Measurements from ENCODE around the gene MCIDAS. TPM values are rescaled to one million over a fixed set of nuclear protein-coding genes. Genes with fewer than 3 reads are reported as not detected.
A peak's percentile ranks its signal among the peaks of the same experiment; 100 is the strongest.

MCIDAS gene
- total and polyA plus RNA-seq, 2 of the 13 experiments (the other 11 are each of a cell fraction or from before 2014, with no cell fraction given), result not detected

DNA sequence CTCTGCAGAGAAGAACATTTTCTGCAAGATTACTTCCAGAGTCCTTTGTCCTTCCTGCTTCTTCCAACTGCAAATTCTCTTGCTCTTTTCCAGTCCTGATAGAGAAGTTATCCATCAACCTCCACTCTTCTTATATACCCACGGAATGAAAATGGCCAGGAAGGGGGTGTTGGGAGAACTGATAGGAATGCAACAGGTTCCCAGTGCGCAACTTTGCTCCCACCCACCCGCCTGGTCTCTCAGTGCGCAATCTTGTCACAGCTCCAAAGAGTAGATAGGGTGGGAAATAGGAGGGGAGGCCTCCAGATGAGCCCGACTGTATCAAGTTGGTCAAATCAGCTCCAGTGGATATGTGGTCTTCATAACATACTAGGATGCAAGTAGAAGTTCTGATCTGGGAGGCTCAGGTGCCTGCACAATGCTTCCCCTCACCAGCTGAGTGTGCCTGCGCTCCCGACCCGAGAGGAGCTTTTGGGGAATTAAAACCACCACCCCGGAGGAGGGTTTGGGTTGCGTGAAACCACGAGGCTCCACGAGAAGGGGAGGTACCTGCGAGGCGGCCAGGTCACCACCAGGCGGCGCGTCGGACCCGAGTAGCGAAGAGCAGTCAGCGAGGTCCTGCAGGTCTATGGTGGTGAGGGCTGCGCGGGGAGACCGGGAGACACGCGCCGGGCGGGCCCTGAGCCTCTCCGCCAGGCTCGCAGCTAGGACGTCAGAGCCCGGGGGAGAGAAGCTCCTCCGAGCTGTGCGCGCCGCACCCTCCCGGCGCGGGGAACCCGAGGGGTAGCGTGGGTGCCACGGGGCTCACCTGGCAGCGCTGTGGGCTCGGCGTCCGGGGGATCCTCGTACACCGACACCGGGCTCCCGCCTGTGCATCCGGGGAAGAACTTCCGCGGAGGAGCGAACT is 835 bp downstream of the MCIDAS start (continued):
- TF ChIP-seq, protein P1, sequence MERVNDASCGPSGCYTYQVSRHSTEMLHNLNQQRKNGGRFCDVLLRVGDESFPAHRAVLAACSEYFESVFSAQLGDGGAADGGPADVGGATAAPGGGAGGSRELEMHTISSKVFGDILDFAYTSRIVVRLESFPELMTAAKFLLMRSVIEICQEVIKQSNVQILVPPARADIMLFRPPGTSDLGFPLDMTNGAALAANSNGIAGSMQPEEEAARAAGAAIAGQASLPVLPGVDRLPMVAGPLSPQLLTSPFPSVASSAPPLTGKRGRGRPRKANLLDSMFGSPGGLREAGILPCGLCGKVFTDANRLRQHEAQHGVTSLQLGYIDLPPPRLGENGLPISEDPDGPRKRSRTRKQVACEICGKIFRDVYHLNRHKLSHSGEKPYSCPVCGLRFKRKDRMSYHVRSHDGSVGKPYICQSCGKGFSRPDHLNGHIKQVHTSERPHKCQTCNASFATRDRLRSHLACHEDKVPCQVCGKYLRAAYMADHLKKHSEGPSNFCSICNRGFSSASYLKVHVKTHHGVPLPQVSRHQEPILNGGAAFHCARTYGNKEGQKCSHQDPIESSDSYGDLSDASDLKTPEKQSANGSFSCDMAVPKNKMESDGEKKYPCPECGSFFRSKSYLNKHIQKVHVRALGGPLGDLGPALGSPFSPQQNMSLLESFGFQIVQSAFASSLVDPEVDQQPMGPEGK (CRISPR knock-in tag; IDR thresholded peaks at IDR 0.05), result no peak
- TF ChIP-seq ZNF263 (CRISPR knock-in tag; IDR thresholded peaks at IDR 0.05) (no peak), TEAD3 (CRISPR knock-in tag; optimal IDR thresholded peaks at IDR 0.05; ENCODE audit: borderline replicate concordance) (no peak), CBX1 (IDR thresholded peaks at IDR 0.05; ENCODE audit: low read depth) (no peak), ZNF850 (CRISPR knock-in tag; conservative IDR thresholded peaks at IDR 0.05) (no peak), ZNF383 (CRISPR knock-in tag; IDR thresholded peaks at IDR 0.05; ENCODE audit: borderline replicate concordance) (no peak), ZNF331 (CRISPR knock-in tag; IDR thresholded peaks at IDR 0.05) (no peak), STAG1 (CRISPR knock-in tag; IDR thresholded peaks at IDR 0.05) (peak; percentile 82), ZNF670 (CRISPR knock-in tag; IDR thresholded peaks at IDR 0.05; ENCODE audit: borderline replicate concordance) (no peak), ETV5 (CRISPR knock-in tag; IDR thresholded peaks at IDR 0.05; ENCODE audit: borderline replicate concordance) (no peak), ATF1 (CRISPR knock-in tag; IDR thresholded peaks at IDR 0.05) (no peak), RARA (CRISPR knock-in tag; IDR thresholded peaks at IDR 0.05) (no peak)
- TF ChIP-seq, protein P2, sequence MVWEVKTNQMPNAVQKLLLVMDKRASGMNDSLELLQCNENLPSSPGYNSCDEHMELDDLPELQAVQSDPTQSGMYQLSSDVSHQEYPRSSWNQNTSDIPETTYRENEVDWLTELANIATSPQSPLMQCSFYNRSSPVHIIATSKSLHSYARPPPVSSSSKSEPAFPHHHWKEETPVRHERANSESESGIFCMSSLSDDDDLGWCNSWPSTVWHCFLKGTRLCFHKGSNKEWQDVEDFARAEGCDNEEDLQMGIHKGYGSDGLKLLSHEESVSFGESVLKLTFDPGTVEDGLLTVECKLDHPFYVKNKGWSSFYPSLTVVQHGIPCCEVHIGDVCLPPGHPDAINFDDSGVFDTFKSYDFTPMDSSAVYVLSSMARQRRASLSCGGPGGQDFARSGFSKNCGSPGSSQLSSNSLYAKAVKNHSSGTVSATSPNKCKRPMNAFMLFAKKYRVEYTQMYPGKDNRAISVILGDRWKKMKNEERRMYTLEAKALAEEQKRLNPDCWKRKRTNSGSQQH (CRISPR knock-in tag; IDR thresholded peaks at IDR 0.05; ENCODE audit: low read depth), result no peak
- TF ChIP-seq, protein P3, sequence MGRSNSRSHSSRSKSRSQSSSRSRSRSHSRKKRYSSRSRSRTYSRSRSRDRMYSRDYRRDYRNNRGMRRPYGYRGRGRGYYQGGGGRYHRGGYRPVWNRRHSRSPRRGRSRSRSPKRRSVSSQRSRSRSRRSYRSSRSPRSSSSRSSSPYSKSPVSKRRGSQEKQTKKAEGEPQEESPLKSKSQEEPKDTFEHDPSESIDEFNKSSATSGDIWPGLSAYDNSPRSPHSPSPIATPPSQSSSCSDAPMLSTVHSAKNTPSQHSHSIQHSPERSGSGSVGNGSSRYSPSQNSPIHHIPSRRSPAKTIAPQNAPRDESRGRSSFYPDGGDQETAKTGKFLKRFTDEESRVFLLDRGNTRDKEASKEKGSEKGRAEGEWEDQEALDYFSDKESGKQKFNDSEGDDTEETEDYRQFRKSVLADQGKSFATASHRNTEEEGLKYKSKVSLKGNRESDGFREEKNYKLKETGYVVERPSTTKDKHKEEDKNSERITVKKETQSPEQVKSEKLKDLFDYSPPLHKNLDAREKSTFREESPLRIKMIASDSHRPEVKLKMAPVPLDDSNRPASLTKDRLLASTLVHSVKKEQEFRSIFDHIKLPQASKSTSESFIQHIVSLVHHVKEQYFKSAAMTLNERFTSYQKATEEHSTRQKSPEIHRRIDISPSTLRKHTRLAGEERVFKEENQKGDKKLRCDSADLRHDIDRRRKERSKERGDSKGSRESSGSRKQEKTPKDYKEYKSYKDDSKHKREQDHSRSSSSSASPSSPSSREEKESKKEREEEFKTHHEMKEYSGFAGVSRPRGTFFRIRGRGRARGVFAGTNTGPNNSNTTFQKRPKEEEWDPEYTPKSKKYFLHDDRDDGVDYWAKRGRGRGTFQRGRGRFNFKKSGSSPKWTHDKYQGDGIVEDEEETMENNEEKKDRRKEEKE (IDR thresholded peaks at IDR 0.05), result no peak
- TF ChIP-seq, protein P4, sequence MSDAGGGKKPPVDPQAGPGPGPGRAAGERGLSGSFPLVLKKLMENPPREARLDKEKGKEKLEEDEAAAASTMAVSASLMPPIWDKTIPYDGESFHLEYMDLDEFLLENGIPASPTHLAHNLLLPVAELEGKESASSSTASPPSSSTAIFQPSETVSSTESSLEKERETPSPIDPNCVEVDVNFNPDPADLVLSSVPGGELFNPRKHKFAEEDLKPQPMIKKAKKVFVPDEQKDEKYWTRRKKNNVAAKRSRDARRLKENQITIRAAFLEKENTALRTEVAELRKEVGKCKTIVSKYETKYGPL (CRISPR knock-in tag; IDR thresholded peaks at IDR 0.05), result no peak
- TF ChIP-seq, protein P5, sequence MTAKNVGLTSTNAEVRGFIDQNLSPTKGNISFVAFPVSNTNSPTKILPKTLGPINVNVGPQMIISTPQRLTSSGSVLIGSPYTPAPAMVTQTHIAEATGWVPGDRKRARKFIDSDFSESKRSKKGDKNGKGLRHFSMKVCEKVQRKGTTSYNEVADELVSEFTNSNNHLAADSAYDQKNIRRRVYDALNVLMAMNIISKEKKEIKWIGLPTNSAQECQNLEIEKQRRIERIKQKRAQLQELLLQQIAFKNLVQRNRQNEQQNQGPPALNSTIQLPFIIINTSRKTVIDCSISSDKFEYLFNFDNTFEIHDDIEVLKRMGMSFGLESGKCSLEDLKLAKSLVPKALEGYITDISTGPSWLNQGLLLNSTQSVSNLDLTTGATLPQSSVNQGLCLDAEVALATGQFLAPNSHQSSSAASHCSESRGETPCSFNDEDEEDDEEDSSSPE (CRISPR knock-in tag; IDR thresholded peaks at IDR 0.05), result no peak
- TF ChIP-seq, protein P6, sequence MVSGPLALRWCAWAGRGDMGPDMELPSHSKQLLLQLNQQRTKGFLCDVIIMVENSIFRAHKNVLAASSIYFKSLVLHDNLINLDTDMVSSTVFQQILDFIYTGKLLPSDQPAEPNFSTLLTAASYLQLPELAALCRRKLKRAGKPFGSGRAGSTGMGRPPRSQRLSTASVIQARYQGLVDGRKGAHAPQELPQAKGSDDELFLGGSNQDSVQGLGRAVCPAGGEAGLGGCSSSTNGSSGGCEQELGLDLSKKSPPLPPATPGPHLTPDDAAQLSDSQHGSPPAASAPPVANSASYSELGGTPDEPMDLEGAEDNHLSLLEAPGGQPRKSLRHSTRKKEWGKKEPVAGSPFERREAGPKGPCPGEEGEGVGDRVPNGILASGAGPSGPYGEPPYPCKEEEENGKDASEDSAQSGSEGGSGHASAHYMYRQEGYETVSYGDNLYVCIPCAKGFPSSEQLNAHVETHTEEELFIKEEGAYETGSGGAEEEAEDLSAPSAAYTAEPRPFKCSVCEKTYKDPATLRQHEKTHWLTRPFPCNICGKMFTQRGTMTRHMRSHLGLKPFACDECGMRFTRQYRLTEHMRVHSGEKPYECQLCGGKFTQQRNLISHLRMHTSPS (CRISPR knock-in tag; IDR thresholded peaks at IDR 0.05; ENCODE audit: low read depth), result no peak
- TF ChIP-seq, protein P7, sequence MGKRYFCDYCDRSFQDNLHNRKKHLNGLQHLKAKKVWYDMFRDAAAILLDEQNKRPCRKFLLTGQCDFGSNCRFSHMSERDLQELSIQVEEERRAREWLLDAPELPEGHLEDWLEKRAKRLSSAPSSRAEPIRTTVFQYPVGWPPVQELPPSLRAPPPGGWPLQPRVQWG (CRISPR knock-in tag; IDR thresholded peaks at IDR 0.05; ENCODE audit: borderline replicate concordance, low read depth), result no peak
